AG09309 (cell line): ENCODE data around the gene HEXIM2.

Source experiments
- DNase-seq: peaks from one replicate; pipeline ENCODE4 v3.0.0-alpha.2; 2010; ENCODE audit warnings: low read depth
- H3K4me3 ChIP-seq: 2 replicates; pipeline ENCODE4 v1.5.1; 2011; ENCODE audit warnings: mild to moderate bottlenecking, low read depth, low read length, moderate library complexity; ENCODE audit not compliant: control insufficient read depth
- TF ChIP-seq, protein P1 (sequence below): IDR thresholded peaks from 2 replicates; pipeline ENCODE4 v1.5.1; 2011; ENCODE audit warnings: mild to moderate bottlenecking, low read depth, low read length, inconsistent platforms; ENCODE audit not compliant: insufficient read depth, control insufficient read depth; ENCODE audit errors: missing control alignments

HEXIM2 gene, protein sequence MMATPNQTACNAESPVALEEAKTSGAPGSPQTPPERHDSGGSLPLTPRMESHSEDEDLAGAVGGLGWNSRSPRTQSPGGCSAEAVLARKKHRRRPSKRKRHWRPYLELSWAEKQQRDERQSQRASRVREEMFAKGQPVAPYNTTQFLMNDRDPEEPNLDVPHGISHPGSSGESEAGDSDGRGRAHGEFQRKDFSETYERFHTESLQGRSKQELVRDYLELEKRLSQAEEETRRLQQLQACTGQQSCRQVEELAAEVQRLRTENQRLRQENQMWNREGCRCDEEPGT

DNA sequence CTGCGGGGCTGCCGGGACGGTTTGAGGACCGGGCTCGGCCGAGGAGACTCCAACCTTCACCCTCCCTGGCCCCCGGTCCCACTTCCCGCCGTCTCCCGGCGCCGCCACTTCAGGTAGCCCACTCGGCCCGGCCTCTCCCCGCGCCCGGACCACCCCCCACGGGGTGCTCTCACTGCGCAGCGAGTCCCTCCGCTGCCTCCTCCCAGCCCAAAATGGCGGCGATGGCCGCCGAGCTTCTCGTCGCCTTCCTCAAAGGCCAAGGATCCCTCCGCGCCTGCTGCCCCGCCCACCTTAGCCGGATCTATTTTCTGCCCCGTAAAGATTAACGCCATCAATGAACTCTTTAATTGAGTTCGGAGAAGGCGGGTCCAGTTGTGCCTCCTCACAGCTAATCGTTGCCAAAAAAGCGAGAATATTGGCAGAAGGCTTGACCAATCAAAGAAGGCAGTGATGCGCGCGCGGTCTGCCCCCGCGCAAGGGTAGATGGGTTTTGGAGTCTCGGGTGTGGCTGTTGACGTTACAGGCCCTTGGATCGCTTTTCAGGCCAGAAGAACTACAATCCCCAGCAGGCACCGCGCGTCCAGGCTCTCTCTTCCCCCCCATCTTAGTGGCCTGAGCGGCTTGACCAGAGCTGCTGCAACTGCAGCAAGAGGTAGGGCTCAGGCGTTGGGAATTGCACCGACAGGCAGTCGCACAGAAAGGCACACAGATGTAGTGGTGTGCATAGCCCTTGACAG lies at the start of gene HEXIM2:
Gene HEXIM2, plus strand, starts transcription at position 588 of the 737 bp plus-strand sequence. CDS start 919 bp downstream, outside the sequence.
- peak within 1 kb of the TSS; percentile 88 for H3K4me3 ChIP-seq
- peak; percentile 100 for DNase-seq
- TF ChIP-seq, protein P1, sequence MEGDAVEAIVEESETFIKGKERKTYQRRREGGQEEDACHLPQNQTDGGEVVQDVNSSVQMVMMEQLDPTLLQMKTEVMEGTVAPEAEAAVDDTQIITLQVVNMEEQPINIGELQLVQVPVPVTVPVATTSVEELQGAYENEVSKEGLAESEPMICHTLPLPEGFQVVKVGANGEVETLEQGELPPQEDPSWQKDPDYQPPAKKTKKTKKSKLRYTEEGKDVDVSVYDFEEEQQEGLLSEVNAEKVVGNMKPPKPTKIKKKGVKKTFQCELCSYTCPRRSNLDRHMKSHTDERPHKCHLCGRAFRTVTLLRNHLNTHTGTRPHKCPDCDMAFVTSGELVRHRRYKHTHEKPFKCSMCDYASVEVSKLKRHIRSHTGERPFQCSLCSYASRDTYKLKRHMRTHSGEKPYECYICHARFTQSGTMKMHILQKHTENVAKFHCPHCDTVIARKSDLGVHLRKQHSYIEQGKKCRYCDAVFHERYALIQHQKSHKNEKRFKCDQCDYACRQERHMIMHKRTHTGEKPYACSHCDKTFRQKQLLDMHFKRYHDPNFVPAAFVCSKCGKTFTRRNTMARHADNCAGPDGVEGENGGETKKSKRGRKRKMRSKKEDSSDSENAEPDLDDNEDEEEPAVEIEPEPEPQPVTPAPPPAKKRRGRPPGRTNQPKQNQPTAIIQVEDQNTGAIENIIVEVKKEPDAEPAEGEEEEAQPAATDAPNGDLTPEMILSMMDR, result no peak

DNA sequence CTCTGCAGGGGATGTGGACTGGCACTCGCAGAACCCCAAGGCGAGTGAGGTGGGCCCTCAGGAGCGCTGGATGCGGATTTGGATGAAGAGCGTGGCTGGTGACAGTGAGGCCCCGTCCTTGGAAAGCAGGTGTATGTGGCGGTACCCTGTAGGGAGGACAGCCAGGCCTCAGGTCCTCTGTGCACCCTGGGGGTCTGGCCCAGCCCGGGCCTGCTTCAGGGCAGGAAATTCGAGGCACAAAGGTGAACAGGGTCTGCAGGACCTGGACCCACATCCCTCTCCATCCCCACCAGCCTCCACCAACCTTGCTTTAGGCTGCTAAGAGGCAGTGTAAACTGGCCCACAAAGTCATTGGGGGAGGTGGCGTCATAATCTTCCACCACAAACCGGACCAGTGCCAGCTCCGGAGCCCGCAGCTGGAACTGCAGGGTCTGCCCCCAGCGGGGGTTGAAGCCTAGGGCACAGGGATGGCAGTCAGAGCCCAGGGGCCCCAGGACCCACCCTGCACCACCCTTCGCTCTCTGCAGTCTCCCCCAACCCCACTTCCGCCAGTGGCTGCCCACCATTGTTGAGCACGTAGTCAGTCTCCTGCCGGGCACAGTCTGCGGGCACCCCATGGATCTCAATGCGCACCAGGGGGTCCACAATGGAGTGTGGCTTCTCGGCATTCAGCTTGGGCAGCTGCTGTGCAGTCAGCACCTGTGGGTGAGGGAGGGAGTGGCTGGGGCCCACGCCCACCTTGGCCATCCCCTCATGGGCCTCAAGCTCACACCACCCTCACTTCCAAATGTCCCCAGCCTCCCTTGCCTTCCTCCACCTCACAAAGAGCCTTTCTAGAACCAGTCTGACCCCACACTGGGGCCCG lies 48.9 kb upstream of the HEXIM2 start:
- no peak for DNase-seq
- no peak overlapping the region for H3K4me3 ChIP-seq
- TF ChIP-seq, protein P1, result no peak

DNA sequence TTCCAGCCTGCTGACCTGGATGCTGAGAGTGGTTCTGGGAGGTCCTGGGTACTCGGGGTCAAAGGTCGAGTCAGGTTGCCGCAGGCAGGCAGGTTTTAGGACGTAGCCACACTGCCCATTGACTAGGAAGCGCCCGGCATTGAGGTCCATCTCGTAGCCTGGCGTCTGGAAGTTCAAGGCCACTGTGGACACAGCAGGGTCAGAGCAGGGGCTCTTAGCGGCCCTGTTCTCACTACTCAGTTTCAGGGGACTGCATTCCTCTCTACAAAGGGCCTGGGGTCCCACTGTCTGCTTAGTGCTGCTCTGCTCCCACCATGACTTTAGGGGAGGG lies 48.3 kb upstream of the HEXIM2 start:
- H3K4me3 ChIP-seq, result no peak overlapping the region
- no peak for DNase-seq
- TF ChIP-seq, protein P1, result no peak

DNA sequence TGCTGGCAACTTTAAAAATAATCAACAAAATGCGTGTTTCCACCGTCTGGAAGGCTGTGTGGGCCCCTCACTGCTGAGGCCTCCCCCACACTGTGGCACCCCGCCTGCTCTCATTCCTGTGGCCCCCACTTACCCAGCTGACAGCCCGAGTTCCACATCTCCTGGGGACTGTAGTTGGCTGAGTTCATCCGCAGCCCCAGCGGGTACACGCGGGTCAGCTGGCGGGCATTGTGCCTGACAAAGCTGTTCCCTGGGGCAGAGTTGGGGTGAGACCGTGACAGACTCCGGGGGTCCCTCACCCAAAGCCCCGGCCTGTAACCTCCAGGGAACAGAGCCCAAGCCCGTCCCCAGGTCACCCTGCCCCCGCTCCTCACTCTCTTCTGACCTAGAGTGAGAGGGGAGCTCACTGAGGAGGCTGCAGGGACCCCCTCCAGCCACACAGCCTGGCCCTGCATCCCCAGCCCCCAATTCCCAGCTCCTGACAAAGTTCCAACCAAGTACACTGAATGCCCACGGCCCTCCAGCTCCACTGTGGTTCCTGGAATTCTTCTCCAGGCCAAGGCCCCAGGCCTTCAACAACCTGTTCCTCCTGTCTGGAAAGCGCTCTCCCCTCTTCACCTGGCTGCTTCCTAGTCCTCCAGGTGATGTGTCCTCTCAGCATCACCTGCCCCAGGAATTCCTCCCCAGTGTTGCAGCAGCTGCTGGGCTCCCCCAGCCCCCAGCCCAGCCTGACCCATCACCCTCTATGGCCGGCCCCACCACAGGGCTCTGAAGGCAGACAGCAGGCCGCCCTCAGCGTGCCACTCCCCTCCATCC lies 47.4 kb upstream of the HEXIM2 start:
- TF ChIP-seq, protein P1, result no peak
- H3K4me3 ChIP-seq, result no peak overlapping the region
- DNase-seq, result no peak

DNA sequence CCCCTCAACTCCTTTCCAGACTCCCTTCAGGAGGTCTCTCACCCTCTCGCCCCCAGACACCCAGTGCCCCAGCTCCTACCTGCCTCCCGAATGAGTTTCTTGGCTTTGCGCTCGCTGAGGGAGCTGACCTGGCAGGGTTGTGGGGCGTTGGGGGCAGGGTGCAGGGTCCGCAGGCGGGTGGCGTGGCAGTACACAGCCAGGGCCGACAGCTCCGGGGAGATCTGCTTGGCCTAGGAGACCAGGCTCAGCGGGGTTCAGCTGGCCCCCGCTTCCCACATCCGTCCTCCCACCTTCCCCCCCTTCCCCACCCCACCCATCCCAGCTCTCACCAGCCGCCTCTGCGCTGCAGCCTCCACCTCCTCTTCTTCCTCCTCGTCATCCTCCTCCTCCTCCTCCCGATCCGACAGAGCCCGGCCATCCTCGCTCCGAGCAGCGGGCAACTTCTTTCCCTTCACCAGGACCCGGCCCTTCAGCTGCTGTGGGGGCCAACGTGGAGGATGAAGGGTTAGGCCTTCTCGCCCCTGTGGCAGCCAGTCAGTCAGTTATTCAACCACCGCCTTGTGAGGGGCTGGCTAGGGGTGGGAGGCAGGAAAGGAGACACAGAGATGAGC lies 46.6 kb upstream of the HEXIM2 start:
- TF ChIP-seq, protein P1, result no peak
- DNase-seq, result no peak
- no peak overlapping the region for H3K4me3 ChIP-seq
